ENCODE measurements around the gene ADIG.

GRCh38 chr20:38589967-38590675 lies 9.1 kb downstream of the ADIG start:
- TF ChIP-seq CTCF (IDR thresholded peaks at IDR 0.05; ENCODE audit: insufficient read depth, low read length, poor library complexity, severe bottlenecking) (no peak), EZH2phosphoT487 (conservative IDR thresholded peaks at IDR 0.05; ENCODE audit: low read length) (no peak)

Measured in SU-DHL-6 (cell line).